ES-I3 (cell line): Measurements from ENCODE around the gene FAM199X.

Source experiments
- H3K36me3 ChIP-seq: 2 replicates; pipeline ENCODE4 v1.6.1; 2013; ENCODE audit warnings: mild to moderate bottlenecking, low read length, control low read depth, moderate library complexity; ENCODE audit not compliant: insufficient read depth
- H3K4me1 ChIP-seq: 2 replicates; pipeline ENCODE4 v1.6.1; 2013; ENCODE audit warnings: mild to moderate bottlenecking, control low read depth, low read length; ENCODE audit not compliant: insufficient read depth
- H3K9ac ChIP-seq: 2 replicates; pipeline ENCODE4 v1.6.1; 2013; ENCODE audit warnings: low read depth, mild to moderate bottlenecking, low read length, moderate library complexity
- H3K9me3 ChIP-seq: 2 replicates; pipeline ENCODE4 v1.6.1; 2013; ENCODE audit warnings: mild to moderate bottlenecking, low read length, moderate library complexity; ENCODE audit not compliant: control insufficient read depth, insufficient read depth

Gene FAM199X

DNA sequence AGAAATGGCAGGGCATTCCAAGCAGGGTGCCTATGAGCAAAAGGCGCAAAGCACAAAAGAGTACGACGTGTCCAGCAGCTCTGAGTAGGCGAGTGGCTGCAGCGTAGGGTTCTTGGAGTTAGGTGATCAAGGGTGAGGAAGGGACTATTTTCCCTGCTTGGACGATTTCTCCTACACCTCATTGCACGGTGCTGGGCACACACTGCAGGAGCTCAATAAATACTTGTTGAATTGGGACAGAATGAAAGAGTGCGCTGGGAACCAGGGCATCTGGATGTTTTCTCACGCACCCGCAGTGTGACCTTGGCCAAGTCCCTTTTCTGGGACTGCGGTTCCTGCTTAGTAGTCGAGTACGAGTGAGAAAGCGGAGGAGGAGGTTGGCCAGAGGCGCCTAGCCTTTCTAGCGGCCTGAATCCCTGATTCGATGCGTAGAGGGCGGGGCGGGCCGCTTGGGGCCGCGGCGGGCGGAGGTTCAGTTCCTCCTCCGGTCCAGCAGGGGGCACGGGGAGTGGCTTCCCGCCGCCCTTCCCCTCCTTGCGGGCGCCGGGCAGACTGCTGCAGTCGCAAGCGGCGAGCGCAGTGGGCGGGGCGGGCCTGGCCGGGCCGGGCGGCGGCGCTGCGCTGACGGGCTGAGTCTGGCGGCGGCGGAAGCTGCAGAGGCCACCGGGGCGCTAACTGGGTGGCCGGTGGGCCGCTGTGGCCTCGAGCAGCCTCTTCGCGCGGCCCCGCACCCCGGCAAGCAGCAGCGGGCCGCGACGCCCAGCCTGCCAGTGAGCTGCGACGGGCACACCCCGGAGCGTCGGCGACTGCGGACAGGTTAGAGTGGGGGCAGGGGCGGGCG is at the start of gene FAM199X:
Gene FAM199X, plus strand, starts transcription at position 560 of the 841 bp plus-strand sequence. CDS start 333 bp downstream, outside the sequence.
- no peaks in the 10 kb centered on the region for H3K4me1 ChIP-seq
- peak within 1 kb of the TSS; percentile 76 for H3K9ac ChIP-seq
- no peaks in the 10 kb centered on the region for H3K9me3 ChIP-seq
- no peaks in the 10 kb centered on the region for H3K36me3 ChIP-seq

DNA sequence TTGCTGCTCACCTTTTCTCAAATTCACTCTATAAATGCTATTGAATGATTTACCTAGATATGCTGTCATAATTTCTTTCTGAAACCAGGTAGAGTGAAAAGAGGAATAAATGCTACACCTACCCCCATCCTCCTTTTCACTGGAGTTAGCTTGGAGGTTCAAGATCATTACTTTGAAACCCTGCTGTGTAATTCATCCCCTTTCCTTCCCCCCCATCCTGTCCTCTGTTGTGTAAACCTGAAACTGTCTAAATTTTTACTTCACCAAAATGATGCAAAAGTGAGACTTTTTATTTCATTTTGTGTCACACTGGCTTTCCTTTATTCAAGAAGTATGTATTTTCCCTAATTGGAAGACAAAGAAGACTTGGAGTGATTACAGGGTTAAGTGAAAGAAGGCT is 48.5 kb upstream of the FAM199X start:
- no peaks in the 10 kb centered on the region for H3K9me3 ChIP-seq
- peaks cover 4% of the 10 kb centered on the region; the same call in 1 of the 2 replicates for H3K4me1 ChIP-seq
- H3K36me3 ChIP-seq = no peaks in the 10 kb centered on the region
- no peak overlapping the region for H3K9ac ChIP-seq

DNA sequence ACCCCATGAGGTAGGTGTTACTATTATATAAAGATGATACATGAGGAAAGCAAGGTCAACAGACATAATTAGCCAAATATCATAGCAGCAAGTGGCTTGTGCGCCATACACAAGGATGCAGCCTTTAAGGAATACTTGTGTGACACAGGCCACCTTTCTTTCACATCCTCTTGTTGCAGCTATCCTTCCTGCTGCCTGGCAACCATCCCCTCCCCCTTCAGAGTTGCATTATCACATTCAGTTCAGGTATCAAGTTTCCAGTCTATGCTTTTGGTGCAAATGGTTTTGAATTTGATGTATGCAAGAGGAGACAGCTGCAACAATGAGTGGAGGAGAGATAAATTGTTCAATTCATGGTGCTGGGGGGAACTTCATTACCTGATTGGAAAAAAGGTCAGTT is 47.5 kb upstream of the FAM199X start:
- H3K36me3 ChIP-seq = no peaks in the 10 kb centered on the region
- peaks cover under 1% of the 10 kb centered on the region; the same call in 1 of the 2 replicates for H3K4me1 ChIP-seq
- H3K9ac ChIP-seq = no peak overlapping the region
- no peaks in the 10 kb centered on the region for H3K9me3 ChIP-seq

DNA sequence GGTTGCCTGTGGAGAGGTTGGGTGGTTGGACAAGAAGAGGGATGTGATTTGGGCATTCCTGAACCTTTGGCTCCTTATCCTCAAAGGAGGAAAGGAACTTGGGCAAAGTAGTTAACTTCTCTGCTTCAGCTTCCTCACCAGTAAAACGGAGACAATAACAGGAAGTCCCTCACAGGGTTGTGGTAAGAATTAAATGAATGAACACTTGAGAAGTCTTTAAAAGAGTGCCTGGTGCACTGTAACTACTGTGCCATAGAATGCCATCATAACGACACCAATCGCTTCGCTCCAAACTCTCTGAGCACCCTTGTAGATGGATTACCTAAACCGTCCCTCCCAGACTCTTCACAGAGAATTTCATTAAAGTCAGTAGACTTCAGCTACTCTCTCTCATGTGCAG is 43.4 kb upstream of the FAM199X start:
- Histone ChIP-seq H3K9ac (no peak overlapping the region), H3K4me1 (no peaks in the 10 kb centered on the region), H3K36me3 (no peaks in the 10 kb centered on the region), H3K9me3 (no peaks in the 10 kb centered on the region)

DNA sequence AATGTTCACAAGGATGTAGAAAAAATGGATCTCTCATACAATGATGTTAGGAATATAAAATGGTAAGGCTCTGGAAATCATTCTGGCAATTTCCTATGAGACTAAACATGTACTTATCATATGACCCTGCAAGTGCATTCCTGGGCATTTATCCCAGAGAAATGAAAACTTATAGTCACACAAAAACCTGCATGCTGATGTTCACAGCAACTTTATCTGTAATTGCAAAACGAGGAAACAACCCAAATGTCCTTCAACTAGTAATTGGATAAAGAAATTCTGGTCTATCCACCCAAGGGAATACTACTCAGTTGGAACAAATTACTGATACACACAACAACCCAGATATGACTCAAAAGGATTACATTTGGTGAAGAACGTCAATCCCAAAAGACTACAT is 39.4 kb upstream of the FAM199X start:
- H3K4me1 ChIP-seq = no peaks in the 10 kb centered on the region
- no peak overlapping the region for H3K9ac ChIP-seq
- H3K9me3 ChIP-seq = no peaks in the 10 kb centered on the region
- no peaks in the 10 kb centered on the region for H3K36me3 ChIP-seq

DNA sequence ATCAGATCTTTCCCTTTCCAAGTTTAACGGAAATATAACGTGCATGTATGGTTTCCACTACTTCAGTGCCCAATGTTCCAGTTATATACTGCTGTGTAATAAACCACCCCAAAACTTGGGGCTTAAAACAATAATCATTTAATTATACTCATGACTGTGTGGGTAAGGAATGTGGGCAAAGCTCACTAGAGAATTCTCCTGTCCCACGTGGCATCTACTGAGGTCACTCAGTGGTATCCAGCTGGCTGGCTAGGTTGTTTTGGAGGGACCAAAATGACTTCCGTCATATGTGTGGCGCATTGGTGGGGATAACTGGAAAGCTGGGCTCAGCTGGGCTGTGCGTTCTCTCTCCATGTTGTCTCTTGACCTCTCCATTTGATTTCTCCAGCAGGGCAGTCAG is 35.4 kb upstream of the FAM199X start:
- no peaks in the 10 kb centered on the region for H3K4me1 ChIP-seq
- no peaks in the 10 kb centered on the region for H3K36me3 ChIP-seq
- H3K9ac ChIP-seq = no peak overlapping the region
- no peaks in the 10 kb centered on the region for H3K9me3 ChIP-seq

DNA sequence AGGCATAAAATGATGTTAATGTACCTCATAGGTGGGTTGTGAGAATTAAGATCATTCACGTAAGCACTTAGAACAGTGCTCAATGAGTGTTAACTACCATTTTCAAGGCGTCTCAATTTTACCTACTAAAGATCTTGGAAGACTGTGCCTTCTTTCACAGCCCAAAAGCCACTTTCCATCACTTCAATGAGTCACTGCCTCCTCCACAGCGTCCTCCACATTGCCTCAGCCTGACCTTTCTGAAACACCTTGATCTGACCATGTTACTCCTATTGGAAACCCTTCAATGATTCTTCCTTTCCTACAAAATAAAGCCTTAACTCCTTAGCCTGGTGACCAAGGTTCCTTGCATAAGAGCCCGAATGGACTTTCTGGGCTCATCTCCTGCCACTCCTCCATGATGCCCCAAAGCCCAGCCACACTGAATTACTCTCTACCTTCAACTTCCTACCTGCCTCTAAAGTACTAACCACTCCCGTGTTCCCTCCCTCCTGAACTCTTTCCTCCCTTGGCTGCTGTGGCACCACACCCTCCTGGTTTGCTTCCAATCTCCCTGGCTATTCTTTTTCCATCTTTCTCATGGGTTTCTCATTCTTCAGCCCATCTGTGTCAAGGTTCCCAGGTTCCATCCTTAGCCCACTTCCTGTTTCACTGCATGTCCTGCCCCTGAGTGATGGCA is 31.5 kb upstream of the FAM199X start:
- H3K9me3 ChIP-seq = no peaks in the 10 kb centered on the region
- H3K4me1 ChIP-seq = no peaks in the 10 kb centered on the region
- no peaks in the 10 kb centered on the region for H3K36me3 ChIP-seq
- H3K9ac ChIP-seq = no peak overlapping the region

DNA sequence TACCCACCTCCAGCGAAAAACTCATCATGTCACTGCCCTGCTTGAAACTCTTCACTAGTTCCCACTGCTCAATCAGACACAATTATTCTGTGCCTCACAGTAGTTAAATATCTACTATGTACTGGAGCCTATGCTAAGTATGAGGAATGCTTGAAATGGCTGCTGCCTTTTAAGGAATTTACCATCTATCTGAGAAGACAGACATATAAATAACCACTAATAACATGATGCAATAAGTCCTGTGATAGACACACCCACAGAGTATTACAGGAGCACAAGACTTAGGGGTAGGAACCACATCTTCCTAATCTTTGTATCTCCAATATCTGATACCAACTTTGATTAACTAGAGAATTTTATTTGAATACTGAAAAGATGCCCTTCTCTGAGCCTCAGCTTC is 30.6 kb upstream of the FAM199X start:
- H3K4me1 ChIP-seq = no peaks in the 10 kb centered on the region
- H3K36me3 ChIP-seq = no peaks in the 10 kb centered on the region
- H3K9ac ChIP-seq = no peak overlapping the region
- H3K9me3 ChIP-seq = no peaks in the 10 kb centered on the region

DNA sequence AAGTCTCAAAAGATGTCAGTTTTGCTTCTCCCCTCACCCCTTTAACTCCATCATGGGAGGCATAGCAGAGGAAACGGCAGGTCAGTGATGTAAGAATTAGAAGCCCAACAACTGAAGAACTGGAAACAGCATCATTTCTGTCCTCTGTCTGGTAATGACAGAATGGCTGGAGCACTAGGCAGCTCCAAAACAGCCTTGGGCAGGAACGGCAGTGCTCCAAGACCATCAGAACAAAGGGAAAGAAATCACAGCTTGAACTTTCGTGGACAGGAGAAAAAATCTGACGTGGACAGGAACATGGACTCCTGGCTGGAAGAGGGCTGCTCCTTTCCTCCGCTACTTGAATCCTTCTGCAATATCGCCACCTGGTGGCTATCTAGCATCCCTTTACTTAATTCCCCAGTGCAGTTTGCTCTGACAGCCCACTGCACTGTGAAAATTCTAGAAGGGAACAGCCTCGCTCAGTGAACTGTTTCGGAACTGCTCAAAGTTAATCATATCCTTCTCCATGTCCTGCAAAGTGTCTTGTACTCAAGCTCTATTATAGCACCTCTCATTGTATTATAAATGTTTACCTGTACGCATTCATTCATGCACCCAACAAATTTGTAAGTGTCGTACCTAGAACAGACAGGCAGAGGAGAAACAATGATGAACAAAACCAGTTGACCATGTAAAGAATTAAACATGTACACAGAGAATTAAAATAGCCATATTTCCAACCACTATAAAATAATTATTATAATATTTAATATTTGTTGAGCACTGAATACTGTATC is 29.8 kb upstream of the FAM199X start:
- H3K4me1 ChIP-seq = no peaks in the 10 kb centered on the region
- peak overlapping the region; percentile 73 for H3K9ac ChIP-seq
- H3K36me3 ChIP-seq = no peaks in the 10 kb centered on the region
- no peaks in the 10 kb centered on the region for H3K9me3 ChIP-seq

DNA sequence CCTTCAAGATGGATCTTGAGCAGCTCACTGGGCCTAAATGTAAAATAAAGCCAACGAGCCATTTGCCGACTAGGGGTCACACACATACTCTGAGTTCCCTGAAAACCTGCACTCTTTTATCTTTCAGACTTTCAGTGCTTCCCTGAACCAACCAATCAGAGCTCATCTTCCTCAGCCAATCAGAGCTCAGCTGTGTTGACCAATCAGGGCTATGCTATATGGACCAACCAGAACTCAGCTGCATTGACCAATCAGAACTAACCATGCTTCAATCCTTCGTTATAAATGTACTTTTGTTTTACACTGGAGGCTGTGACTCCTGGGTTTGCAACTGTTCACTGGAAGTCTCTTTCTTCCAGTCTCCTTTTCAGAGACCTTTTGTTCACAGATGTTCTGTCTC is 28.8 kb upstream of the FAM199X start:
- Histone ChIP-seq H3K9ac (no peak overlapping the region), H3K4me1 (no peaks in the 10 kb centered on the region), H3K36me3 (no peaks in the 10 kb centered on the region), H3K9me3 (no peaks in the 10 kb centered on the region)

DNA sequence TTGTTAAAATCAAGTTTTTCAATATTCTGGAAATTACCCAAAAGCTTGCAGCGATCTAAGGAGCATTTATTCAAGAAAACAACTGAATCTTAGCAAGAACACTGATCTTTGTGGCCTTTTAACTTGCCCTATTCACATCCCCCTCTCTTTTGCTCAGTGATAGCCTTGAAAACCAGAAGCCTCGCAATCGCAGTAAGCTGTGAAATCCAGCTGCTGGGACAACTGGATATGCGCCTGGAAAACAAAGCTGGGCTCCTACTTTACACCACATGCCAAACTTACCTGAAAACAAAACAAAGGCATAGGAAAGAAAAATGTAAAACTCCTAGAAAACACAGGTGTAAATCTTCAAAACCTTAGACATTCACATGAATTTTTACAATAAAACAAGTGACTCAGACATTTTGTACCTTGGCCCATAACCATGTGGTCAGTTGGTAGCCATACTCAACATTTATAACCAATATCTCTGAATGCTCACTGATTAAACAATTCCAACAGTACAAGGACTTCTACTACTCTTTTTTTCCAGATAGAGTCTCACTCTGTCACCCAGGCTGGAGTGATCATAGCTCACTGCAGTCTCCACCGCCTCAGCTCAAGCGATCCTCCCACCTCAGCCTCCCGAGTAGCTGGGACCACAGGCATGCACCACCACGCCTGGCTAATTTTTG is 25.0 kb upstream of the FAM199X start:
- no peaks in the 10 kb centered on the region for H3K9me3 ChIP-seq
- H3K36me3 ChIP-seq = no peaks in the 10 kb centered on the region
- H3K9ac ChIP-seq = no peak overlapping the region
- H3K4me1 ChIP-seq = no peaks in the 10 kb centered on the region

DNA sequence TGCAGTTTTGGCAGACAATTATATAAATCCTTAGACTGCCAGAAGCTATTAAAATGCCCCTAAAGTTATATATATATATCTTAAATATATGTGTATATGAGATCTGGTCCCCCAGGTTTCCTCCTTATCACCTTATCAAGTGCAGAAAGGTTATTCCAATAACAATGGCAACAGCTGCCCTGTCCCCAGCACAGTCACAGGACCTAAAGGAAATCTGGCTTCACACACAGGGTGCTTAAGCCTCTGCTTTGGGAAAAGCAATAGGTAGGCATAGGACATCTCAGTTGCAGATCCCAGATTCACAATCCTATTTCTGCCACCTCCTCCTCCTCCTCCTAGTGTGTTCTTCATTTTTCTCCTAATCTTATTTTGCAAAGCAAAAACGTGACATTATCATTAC is 15.2 kb upstream of the FAM199X start:
- Histone ChIP-seq H3K9ac (no peak overlapping the region), H3K36me3 (no peaks in the 10 kb centered on the region), H3K9me3 (no peaks in the 10 kb centered on the region), H3K4me1 (no peaks in the 10 kb centered on the region)

DNA sequence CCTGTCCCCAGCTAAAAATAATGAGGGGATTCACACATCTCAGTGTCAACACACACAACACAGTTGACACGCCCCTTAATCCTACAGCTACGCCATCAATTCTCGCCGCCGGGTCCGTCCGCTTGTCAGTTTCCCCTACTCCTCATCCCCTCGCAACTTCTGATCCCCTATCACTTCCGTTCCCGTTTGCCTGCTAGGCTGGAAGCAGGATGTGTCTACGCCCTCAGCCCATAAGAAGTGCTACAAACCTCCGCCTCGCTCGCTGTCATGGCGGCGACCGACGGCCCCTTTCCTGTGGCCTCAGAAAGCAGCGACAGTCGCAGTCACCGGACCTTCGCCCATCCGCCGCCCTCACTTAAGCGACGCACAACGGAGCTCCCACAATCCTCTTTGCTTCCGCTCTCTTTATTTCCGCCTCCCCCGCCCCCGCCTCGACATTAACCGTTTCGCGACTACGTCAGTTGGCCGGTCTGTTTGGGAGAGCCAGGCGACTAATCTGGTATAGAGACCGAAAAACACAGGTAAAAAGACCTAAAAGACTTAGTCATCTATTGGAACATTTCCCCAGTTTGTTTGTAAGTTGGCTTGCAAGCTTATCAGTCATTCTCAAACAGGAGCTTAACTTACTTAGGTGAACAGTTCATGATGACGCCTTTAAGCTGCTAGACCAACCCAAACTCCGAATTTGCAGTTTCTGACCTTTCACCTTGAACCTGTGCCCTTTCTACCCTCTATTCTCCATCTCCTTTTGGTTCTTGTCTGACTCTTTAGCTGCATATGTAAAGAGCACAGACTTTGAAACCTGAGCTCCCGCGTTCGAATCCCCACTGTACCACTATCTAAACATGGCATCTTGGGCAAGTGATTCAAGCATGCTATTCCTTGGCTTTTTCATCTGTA is 9.4 kb upstream of the FAM199X start, which contains the start of gene SLC25A53:
Gene SLC25A53, minus strand, starts transcription at position 380 of the 900 bp plus-strand sequence. CDS start 51,752 bp downstream, outside the sequence.
- H3K36me3 ChIP-seq = no peaks in the 10 kb centered on the region
- 0 out of 2 replicates have a peak, but pooled peaks cover 3% of the 10 kb centered on the region for H3K4me1 ChIP-seq
- H3K9ac ChIP-seq = peak within 1 kb of the TSS; percentile 97
- no peaks in the 10 kb centered on the region for H3K9me3 ChIP-seq
